ENCODE data around the gene PBX4. TPM values are rescaled to one million over a fixed set of nuclear protein-coding genes. Genes with fewer than 3 reads are reported as not detected.

The PBX4 gene
- total RNA-seq, 1 donor: 1.7 TPM

DNA sequence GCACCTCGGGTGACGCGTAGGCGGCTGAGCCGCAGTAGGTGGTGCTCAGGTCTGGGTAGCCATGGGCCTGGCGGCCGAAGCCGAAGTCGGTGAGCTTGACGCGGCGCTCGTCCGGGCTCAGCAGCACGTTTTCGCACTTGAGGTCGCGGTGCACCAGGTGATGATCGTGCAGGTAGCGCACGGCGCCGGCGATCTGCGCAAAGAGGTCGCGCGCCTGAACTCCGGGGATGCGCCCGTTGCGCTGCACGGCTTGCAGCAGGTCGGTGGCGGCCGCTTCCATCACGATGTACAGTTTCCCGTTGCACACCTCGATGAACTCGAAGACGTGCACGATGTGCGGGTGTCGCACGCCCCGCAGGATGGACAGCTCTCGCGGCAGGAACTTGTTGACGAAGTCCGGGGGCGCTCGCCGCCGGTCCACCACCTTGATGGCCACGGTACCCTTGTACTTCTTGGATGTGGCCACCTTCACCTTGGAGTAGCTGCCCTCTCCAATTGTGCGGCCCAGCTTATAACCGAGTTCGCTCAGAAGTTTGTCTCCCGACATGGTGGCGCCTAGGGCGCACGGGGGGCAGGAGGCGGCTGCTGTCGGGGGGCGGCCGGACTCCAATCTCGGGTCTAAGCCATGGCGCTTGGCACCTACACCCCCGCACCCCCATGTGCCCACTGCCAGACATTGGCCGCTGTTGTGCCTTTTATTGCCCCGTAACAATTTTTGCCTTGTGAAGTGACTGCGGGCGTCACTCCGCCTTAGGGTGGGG lies 103.4 kb downstream of the PBX4 start, which contains the start of gene TSSK6:
TSSK6 (minus strand) TSS at position 668 of the 761 bp plus-strand sequence; CDS start at position 547, 121 bp downstream.
- TF ChIP-seq, protein P1, sequence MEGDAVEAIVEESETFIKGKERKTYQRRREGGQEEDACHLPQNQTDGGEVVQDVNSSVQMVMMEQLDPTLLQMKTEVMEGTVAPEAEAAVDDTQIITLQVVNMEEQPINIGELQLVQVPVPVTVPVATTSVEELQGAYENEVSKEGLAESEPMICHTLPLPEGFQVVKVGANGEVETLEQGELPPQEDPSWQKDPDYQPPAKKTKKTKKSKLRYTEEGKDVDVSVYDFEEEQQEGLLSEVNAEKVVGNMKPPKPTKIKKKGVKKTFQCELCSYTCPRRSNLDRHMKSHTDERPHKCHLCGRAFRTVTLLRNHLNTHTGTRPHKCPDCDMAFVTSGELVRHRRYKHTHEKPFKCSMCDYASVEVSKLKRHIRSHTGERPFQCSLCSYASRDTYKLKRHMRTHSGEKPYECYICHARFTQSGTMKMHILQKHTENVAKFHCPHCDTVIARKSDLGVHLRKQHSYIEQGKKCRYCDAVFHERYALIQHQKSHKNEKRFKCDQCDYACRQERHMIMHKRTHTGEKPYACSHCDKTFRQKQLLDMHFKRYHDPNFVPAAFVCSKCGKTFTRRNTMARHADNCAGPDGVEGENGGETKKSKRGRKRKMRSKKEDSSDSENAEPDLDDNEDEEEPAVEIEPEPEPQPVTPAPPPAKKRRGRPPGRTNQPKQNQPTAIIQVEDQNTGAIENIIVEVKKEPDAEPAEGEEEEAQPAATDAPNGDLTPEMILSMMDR (IDR thresholded peaks at IDR 0.05; ENCODE audit: insufficient read depth, low read depth, low read length): no peak
- H3K4me3 ChIP-seq (ENCODE audit: low read depth, low read length): peak within 1 kb of the TSS; percentile 95
- no peak for DNase-seq (ENCODE audit: low read depth)

DNA sequence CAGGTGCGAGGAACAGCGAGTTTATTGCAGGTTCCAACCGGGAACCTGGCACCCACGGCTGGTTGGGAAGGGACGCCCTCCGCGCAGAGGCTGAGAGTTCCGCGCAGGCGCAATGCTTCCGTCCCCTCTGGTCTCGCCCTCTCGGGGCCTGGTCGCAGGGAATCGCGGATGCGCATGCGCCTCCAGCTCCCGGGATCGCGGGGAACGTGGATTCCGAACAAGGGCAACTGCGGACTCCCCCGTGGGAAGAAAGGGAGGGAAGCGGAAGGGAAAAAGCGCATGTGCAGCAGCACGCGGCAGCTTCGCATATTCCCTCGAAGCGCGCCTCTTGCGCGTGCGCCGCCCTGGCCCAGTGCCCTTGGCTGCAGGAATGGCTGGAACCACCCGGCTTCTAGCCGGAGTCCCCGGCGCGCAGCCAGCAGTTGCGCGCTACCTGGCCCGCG lies 104.3 kb downstream of the PBX4 start:
- peak overlapping the region; percentile 53 for H3K4me3 ChIP-seq (ENCODE audit: low read depth, low read length)
- TF ChIP-seq, protein P1 (IDR thresholded peaks at IDR 0.05; ENCODE audit: insufficient read depth, low read depth, low read length): no peak
- peak; percentile 91 for DNase-seq (ENCODE audit: low read depth)

DNA sequence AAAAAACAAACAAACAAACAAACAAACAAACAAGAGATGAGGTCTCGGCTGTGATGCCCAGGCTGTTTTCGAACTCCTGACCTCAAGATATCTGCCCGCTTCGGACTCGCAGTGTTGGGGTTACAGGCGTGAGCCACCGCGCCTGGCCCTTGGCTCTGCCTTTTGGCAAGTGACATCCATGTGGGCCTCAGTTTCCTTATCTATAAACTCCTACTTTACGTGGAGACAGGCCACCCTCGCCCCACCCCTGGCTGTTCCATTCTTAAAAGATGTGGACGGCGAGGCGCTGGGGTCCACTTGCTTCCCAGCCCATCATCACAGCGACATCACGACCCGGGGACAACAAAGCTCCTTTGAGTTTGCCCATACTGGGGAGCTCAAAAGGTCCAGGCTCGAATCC lies 104.8 kb downstream of the PBX4 start:
- TF ChIP-seq, protein P1 (IDR thresholded peaks at IDR 0.05; ENCODE audit: insufficient read depth, low read depth, low read length): no peak
- DNase-seq (ENCODE audit: low read depth): no peak
- peak overlapping the region; percentile 53 for H3K4me3 ChIP-seq (ENCODE audit: low read depth, low read length)

Other genes starting within 250 kb of the PBX4 start
- gene GATAD2A, start 213.0 kb downstream of the PBX4 start, total RNA-seq: 44.5 and 57.0 TPM in 2 replicates
- gene TSSK6, start 103.1 kb downstream of the PBX4 start, total RNA-seq: 1.3 and 2.3 TPM in 2 replicates
- 199 and 205 TPM in 2 replicates for gene NDUFA13, start 102.5 kb downstream of the PBX4 start, total RNA-seq
- gene YJEFN3, start 89.8 kb downstream of the PBX4 start, total RNA-seq: 0.43 and 0.64 TPM in 2 replicates
- gene CILP2, start 80.4 kb downstream of the PBX4 start, total RNA-seq: under 0.01 and 0.43 TPM in 2 replicates
- 0.86 and 0.97 TPM in 2 replicates for gene LPAR2, start 9.5 kb upstream of the PBX4 start, total RNA-seq
- gene GMIP, start 25.0 kb upstream of the PBX4 start, total RNA-seq: 5.6 and 6.8 TPM in 2 replicates
- gene ATP13A1, start 45.0 kb upstream of the PBX4 start, total RNA-seq: 35.8 and 44.9 TPM in 2 replicates
- gene ZNF101, start 50.2 kb upstream of the PBX4 start, total RNA-seq: 5.5 and 5.6 TPM in 2 replicates
- gene ZNF14, start 114.4 kb upstream of the PBX4 start, total RNA-seq: 4.2 and 7.8 TPM in 2 replicates
- 7.3 and 7.7 TPM in 2 replicates for gene ZNF506, start 203.1 kb upstream of the PBX4 start, total RNA-seq
- 2.3 and 5.6 TPM in 2 replicates for gene ZNF253, start 247.2 kb upstream of the PBX4 start, total RNA-seq

Data from fibroblast of villous mesenchyme (primary cell).